Activated gamma-delta T cell treated with Interleukin-2 at 50 U/mL for 16 hours (primary cell): Measurements from ENCODE around the gene LPIN3.

Source experiments
- DNase-seq: peaks from one replicate; pipeline ENCODE4 v3.0.0-alpha.2; 2020

Gene LPIN3

DNA sequence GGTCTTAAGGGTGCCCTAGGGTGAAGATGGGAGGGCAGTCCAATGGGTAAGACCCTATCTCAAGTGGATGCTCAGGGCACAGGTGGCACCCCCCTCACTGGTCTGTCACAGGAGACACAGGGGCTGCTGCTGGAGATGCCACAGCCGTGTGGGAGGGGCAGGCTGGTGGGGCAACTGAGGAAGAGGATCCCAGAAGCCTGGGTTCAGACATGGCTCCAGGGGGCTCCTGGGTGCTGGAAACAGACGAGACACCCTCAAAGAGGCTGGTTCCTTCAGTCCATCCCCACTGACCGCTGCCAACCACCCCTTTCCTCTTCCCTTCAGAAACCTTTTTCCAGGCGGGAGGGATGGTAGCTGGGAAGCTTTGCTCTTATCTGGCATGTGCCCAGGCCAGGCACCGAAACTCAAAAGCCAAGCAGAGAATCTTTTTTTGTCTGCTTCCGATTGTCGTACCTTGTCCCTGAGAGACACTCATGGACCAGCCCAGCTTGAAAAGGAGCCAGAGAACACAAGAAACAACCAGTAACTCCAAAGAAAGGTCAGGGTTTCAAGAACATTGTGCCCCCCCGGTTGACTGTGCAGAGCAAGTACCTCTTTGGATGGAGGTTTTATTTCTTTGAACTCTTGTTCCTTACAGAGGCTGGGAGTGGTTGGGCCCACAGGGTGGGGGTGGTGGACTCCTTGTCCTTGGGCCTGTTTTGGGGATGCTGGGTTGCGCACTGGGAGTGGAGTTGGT, 54.5 kb downstream of the LPIN3 start:
- DNase-seq: no peak

DNA sequence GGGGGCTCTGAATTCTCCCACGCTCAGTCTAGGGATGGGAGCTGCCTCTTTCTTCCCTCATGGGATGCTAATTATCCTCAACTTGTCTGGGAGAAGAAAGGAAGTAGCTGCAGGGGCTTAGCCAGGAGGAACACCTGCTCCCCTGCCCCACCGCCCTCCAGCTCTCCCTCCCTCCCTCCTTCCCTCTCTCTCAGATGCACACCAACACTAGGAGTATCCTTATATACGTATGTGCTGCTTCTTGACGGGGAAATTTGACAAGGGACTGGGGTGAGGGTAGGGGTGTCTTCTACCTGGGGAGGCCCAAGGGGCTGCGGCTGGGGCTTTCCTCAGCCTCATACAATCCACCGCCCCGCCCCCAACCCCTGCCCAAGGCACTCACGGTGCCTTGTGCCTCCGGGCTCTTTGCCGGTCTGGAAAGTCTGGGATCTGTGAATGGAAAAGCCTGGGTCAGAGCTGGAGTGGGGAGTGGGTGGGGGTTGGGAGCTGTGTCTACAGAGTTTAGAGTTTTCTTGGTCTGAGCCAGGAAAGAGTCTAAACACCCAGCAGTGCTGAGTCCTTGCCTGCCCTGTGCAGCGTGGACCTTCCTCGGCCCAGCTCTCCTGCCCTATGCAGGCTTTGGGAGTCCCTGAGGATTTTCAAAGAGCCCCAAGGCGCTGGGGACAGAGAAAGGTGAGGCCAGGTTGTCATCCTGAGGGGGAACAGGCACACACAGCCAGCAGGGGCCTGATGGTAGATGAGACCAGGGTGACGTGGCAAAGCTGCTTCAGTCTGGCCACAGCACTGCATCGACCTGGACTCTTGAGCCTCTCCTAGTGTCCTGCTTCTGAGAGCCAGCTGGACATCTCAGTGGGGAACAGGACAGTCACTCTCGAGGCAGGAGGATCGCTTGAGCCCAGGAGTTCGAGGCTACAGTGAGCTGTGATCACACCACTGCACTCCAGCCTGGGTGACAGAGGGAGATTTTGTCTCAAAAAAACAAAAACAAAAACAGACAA, 55.3 kb downstream of the LPIN3 start:
- DNase-seq: no peak

DNA sequence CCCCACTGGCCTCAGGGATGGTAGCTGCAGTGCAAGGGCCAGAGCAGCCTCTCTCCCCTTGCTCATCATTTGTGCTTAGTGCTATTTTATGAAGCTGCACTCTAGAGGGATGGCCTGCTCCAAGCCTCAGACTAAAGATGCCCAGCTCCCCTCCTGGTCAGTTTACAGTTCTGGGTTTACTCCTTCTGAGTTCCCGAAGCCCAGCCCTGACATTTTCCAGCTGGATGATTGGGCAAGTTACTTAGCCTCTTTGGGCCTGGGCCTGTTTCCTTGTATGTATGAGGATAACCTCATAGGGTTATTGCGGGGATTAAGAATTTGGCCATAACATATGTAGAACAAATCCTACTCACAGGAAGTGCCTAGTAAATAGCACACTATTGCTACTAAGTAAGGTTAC, 57.8 kb downstream of the LPIN3 start:
- no peak for DNase-seq

DNA sequence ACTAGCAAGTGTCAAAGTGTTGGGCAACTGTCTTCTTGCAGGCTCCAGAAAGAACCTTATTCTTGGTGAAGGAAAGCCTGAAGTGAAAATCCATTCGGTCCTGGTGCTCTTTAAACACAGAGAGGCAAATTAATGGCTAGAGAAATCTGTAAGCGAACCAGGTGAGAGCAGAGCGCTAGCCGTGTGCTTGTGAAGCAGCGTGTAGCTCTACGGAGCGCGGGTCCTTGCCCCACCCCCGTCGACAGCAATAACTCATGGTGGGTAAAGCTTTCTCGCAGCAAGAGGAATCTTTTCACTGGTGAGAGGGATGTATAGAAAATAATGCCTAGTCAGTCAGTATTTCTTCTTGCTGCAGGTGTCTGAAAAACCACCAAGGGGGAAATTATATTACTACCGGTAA, 63.0 kb downstream of the LPIN3 start:
- DNase-seq: no peak

DNA sequence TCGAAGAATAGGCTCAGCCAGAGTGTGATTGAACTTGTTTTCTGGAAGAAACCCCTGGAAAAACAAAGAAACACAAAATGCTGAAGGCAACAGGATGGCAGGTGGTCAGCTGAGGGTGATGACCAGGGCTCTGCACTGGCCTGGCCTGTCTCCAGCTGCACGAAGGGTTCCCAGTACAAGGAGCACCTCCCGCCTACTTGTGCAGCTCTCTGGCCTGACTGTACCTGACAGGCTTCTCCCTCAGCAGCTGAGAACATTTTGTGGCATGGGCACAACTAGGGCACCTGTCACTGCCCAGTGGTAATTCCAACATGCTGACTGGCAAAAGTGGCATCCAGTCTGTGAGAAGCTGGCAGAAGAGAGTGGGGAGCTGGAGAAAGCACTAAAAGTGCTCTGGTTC, 64.8 kb downstream of the LPIN3 start:
- DNase-seq: no peak

DNA sequence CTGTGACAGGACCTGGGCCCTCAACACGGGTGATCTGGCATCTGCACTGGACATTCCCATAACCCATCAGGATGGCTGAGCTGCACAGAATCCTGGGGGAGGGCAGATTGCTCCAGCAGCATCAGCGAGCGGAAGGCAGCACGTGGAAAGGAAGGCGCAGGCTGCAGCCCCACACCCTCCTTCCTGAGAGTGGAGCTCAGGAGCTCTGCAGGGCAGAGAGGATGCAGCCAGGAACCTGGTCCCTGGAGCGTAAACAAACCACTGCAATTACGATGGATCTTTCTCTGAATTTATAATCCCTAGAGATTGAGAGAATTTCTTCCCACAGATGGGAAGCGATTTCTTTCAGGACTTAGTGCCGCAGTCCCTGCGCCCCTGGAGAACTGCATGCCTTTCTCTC, 65.7 kb downstream of the LPIN3 start:
- no peak for DNase-seq

DNA sequence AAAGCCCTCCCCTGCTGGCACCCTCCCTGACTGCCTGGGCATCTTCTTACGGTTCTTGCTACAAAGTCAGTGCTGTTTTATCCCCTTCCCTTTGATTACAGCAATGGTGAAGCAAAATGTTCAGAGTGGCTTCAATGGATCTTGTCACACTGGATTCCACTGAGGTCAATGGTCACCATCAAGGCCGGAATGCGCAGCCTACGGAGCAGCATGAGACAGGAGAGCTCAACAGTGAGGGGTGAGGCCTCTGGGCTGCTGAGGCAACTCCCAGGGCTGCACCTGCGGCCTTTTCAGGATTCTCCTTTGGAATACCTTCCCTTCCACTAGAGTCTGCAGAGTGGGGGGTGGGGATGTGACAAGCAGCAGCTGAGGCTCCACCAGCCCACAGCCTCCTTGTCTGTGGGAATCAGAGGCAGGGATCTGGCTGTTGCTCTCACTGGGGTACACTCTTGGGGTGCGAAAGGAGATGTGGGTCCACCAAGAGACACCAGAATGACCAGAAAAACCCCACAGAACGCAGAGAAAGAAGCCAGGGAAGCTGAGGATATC, 66.3 kb downstream of the LPIN3 start:
- no peak for DNase-seq

DNA sequence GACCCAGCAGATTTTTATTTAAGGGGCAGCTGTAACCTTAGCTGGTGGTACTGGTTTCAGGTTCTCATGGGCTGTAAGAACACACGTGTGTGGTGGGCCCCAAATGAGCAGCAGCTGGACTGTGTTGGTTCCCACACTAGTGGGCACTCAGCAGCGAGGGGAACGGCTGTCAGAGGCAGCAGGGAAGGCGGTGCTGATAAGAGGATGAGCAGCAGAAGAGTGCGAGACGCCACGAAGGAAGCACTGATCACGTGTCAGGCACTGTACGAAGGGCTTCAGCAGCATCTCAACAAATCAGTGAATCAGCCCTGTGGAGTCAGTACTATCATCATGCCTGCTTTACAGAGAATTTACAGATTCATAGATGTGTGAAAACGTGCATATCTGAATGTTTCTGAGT, 67.0 kb downstream of the LPIN3 start:
- DNase-seq: no peak

DNA sequence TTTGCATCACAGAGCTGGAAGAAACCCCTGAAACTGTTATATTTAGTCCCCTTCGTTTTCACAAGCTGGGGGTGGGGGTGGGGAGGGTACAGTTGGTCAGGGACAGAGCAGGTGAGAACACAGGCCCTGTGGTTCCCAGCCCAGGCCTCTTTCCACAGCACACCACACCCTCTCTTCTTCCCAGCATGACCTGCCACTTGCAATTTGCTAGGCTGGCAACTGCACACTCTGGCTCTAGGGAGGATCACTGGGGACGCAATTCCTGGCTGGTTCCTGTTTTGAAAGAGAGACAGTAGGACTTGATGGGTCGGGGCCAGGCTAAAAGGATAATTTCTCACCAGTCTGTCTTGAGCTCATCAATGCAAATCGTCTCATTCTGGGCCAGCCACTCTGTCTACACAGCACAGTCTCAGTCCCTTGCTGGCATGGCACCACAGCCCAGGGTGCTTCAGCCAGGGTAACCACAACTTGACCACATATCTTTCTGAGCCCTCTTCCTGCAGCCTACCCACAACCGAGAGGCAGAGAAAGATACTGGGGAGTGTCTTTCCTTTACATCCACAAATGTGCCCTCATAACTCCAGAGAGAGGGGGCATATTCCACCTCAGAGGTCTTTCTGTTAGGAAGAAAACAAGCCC, 67.7 kb downstream of the LPIN3 start:
- no peak for DNase-seq

DNA sequence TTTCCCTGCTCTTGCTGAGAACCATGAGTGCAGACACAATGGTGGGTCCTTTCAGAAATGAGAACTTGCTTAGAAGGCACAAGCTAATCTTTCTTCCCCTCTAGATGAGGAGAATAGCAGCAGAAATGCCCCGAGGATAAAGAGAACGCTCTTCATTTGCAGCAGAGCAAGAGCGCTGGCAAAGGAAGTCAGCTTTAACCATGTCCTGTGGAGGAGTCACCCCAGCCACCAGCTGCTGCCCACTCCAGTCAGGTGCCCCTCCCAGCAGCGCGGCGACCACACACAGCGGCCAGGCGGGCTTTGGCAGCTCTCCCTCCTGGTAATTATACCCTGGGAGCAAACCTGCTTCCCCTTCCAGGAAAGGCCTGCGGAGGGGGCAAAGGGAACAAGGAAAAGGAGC, 68.4 kb downstream of the LPIN3 start:
- DNase-seq: no peak
